RKO (cell line): ENCODE results near the gene NELFA.

Source experiments
- DNase-seq: peaks from one replicate; pipeline ENCODE4 v3.0.0-alpha.2; 2016; ENCODE audit warnings: low spot score

Gene NELFA

DNA sequence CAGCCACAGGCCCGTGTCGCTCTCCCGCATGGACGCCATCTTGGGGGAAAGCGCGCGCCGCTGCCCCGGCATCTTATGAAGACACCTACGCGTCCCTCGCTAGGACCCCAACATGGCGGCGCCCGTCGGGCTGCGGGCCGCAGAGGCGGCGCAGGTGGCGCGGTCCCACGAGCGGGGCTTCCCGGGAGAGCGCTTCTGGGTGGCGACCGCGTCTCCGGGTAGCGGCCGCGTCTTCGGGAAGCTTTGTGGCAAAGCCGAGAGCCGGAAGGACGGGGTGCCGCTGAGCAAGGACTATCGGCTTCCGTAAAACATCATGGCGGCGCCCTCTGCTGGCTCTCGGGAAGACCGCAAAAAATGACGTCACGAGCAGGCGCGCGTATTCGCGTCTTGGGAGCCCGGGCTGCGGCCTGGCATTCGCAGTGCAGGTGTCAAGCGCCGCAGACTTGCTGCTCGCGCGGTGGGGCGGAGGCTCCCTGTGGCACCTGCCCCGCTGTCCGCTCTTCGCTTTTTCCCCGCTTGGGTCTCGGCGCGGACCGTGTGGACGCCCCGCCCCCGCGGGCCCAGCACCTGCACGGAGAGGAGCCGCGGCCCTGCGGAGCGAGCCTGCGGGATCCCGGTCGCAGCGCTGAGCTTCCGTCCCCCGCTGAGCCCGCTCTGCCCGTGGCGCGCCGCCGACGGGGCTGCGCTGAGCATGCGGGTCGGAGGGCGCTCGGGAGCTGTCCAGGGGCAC lies at the start of gene NELFA:
Gene NELFA, minus strand, starts transcription at position 54 of the 730 bp plus-strand sequence. Its CDS starts 15 bp downstream, at position 39.
- DNase-seq, result peak; percentile 95

- DNase-seq, result no peak
Measured at GRCh38 chr4:2057382-2058065, 48.8 kb upstream of the NELFA start.

DNA sequence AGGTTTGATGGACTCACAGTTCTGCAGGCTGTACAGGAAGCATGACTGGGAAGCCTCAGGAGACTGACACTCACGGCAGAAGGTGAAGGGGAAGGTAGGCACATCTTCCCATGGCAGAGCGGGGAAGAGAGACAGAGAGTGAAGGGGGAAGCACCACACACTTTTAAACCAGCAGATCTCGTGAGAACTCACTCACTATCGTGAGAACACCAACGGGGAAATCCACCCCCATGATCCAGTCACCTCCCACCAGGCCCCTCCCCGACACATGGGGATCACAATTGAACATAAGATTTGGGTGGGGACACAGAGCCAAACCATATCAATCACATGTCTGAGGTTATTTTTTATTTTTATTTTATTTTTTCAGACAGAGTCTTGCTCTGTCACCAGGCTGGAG lies 45.4 kb upstream of the NELFA start:
- DNase-seq, result no peak

DNA sequence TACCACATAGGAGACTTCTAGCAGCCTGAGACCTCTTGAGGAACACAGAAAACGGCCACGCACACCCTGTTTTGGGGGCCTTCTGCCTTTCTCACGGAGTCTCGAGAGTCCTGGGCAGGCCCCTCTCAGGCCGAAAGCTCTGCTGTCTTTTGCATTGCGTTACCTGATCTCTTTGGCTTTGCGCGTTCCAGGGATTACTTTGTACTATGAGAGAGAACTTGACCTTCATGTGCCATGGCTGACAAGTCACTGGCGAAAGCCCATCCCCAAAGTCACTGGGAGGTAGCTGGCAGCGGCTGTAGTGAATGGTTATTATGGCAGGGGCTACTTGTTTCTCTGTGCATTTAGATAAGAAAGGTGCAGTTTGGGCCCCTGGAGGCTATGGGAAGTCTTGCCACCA lies 42.3 kb upstream of the NELFA start:
- no peak for DNase-seq

GRCh38 chr4:2049811-2050210 lies 41.0 kb upstream of the NELFA start:
- DNase-seq, result no peak

- DNase-seq, result no peak
Measured at GRCh38 chr4:2049381-2049780, 40.6 kb upstream of the NELFA start.

GRCh38 chr4:2048831-2049230 lies 40.1 kb upstream of the NELFA start:
- no peak for DNase-seq

DNA sequence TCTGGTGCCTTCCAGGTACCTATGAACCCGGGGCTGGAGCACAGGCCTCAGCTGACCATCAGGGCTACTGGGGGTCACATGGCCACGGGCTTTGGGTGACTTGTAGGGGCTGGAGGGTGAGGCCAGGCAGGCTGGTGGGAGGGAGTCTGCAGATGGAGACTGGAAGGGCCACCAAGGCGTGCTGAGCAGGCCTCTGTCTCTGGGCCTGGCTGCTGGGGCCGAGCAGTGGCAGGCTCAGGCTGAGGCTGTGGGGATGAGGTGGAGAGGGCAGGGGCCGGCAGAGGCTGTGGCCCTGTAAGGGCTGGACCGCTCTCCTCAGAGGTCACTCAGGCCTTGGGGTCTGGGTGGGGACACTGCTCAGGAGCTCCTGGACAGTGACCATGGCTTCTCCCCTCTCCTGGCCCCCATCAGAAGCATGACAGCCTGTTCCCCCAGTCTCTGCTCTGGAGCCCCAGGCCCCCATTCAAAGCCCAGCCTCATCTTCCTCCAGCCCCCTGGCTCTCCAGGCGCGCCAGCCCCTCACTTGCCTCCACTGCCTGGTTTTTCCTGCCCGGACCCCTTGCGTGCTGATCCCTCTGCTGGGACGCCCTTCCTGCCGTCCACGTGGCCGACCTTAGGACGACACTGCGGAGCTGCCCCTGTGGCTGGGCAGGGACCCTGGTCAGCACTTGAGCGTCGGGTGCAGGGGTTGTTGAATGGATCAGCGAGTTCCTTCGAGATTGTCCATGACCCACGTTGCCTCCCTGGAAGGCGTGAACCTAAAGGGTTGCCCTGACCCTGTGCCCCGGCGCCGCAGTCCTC lies 39.2 kb upstream of the NELFA start:
- no peak for DNase-seq

- no peak for DNase-seq
Measured at GRCh38 chr4:2047031-2047660, 38.4 kb upstream of the NELFA start.

- DNase-seq, result no peak
Measured at GRCh38 chr4:2046031-2046961, 37.5 kb upstream of the NELFA start.

GRCh38 chr4:2045518-2045951 lies 36.8 kb upstream of the NELFA start:
- DNase-seq, result peak; percentile 32

GRCh38 chr4:2044542-2045517 lies 36.1 kb upstream of the NELFA start:
- DNase-seq, result no peak

- DNase-seq, result no peak
Measured at GRCh38 chr4:2044119-2044485, 35.3 kb upstream of the NELFA start.

- no peak for DNase-seq
Measured at GRCh38 chr4:2043396-2044118, 34.8 kb upstream of the NELFA start.

GRCh38 chr4:2042947-2043395 lies 34.2 kb upstream of the NELFA start:
- DNase-seq, result no peak

- no peak for DNase-seq
Measured at GRCh38 chr4:2042204-2042946, 33.6 kb upstream of the NELFA start.

DNA sequence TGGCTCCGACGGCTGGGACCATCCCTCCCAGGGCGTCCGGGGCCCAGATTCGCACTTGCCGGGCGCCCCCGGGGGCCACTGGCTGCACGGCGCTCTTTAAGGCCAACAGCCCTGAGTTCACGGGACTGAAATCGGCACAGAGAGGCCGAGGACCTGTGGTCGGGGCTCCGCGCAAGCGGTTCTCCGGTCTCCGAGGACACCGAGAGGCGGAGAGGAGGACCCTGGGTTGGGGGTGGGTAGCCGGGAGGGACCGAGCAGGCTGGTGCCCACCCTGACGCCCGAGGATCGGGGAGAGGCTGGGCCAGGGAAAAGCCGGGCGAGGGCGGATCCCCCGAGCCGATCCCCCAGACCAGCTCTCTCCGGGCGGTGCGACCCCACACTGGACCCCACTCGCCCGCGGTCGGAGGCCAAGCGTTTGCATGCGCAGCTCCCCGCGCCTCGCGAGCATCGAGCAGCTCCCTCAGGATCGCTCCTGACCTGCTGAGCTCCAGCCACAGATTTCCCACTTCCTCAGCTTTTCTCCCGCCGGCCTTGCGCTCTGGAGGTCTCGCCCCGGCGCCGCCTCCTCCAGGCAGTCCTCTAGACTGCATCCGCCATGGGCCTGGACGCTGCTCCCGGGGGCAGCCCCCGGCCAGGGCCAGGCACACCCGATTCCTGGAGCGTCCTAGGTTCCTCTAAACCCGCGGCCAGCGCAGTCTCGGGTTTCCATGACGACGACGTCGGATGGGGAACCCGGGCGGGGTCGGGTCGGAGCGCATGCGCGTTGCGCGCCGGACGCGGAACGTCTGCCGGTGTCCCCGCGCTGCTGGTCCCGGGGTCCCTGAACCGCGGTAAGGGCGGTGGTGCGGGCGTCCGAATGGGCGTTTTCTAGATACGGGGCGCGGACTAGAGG lies 32.7 kb upstream of the NELFA start:
- peak; percentile 83 for DNase-seq
